Limb (tissue), 2 donors: ENCODE results near the gene EMC10.
A peak's percentile ranks its signal among the peaks of the same experiment; 100 is the strongest.

Experiments used
- DNase-seq, 2 donors: peaks; one replicate each; pipeline ENCODE4 v3.0.0-alpha.2; 2016; ENCODE audit errors: extremely low spot score in 2 of 2

EMC10 gene

DNA sequence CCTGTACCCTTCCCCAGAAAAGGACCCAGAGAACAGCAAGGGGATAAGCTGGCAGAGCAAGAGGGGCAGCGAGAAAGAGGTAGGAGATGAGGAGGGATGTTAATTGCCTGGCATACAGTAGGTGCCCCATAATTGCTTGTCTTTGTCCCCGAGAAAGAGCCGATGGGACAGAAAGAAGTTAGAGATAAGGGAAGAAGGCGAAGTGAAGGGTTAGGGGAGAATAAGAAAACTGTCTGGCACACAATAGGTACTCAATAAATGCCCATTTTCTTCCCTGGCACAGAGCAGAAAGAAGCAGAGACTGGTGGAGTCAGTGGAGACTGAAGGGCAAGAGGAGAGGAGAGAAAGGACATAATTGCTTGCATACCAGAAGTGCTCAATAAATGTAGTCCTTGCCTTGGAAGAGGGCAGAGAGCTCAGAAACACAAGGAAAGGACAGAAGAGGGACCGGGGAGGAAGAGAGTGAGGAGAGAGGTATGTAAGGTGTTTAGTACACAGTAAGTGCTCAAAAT lies 18.8 kb downstream of the EMC10 start:
- DNase-seq, result no peak

DNA sequence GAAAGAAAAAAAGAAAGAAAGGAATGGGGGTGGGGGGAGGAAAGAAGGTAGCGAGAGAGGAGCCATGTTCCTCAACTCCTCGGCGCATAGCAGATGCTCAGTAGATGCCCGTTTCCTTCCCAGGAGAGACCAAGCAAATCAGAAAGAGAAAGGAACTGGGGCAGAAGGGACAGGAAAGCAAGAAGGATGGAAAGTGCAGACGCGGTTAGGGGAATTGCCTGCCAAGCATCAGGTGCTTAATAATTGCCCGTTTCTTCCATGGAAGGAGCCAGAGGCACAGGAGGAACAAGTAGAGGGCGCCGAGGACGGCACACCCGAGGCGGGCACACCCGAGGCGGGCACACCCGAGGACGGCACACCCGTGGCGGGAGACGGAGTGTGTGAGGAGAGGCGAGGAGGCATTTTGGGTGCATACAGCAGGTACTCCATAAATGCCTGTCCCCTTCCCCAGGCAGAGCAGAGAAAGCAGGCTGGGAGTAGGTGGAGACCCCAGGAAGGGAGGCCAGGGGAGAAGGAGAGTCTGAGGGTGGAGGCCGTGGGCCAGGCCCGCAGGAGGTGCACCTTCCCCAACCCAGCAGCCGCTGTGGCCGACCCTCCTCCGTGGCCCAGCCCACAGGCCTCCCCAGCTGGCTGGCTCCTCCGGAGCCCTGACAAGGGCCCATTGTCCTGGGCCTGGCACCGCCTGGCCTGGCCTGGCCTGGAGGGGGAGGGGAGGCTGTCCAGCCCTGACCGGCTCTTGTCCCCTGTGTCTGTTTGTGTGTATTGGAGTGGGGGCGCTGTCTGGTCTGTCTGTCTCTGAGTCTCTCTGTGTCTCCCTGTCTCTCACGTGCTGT lies 20.1 kb downstream of the EMC10 start:
- DNase-seq, result peak in 1 of 2 donors; percentile 64

DNA sequence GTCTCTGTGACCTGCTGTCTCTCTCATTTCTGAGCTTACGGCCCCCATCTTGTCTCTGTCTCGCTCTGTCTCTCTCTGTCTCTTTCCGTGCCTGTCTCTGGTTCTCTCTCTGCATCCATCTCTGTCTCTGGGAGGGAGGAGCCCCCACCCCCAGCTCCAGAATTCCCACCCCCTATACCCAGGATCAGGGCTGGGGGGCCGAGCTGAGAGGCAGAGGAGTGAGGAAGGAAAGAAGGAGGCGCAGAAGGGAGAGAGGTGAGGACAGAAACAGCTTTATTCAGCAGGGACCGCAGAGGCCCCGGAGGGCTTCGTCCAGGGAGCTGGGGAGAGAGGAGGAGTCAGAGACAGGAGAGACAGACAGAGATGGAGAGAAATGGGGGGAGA lies 20.7 kb downstream of the EMC10 start:
- DNase-seq, result no peak

- DNase-seq, result no peak
Measured at GRCh38 chr19:50498219-50499056, 22.1 kb downstream of the EMC10 start.

DNA sequence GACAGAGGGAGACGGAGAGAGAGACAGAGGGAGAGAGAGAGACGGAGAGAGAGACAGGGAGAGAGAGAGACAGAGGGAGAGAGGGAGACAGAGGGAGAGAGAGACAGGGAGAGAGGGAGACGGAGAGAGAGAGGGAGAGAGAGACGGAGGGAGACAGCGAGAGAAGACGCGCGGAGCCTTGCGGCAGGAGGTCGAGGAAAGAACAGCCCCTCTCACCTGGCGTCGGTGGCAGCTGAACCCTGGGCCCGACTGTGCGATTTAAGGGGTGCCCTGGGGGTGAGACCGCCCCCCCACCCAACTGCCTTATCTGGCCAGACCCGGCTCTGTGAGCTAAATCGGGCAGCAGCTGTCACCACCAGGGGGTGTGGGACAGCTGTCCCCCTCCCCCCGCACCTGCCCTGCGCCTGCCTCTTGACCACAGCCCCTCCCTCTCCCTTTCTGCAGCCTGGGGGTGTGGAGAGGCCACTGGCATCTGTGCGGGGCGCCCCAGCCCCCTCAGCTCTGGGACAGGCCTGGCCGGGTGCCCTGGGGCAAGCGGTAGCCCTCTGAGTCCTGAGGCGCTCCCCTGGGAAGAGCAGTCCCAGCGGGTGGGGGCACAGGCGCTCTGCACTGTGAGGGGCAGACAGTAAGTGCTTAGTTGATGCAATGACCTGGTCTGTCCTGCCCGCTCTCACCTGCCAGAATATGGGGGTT lies 23.9 kb downstream of the EMC10 start:
- DNase-seq, result peak; percentile 51 to 78

GRCh38 chr19:50500753-50501151 lies 24.4 kb downstream of the EMC10 start:
- DNase-seq, result peak in 1 of 2 donors; percentile 65

DNA sequence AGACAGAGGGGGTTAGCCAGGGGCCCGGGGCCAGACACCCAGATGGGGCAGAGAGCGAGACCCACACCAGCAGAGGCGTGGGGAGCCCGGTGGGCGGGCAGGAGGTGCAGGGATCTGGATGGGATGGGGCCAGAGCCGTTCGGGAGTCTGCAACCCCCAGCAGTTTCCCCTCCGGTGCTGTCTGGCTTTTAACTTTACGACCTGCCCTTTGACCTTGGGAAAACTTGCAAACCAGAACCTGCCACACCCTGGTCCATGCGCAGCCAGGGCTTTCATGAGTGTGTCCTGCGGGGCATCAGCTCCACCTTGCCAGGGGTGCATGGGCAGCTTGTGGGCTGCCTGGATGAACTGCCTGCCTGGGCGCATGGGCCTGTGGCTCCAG lies 24.9 kb downstream of the EMC10 start:
- no peak for DNase-seq

GRCh38 chr19:50501568-50502475 lies 25.5 kb downstream of the EMC10 start:
- DNase-seq, result no peak

GRCh38 chr19:50505856-50506611 lies 29.7 kb downstream of the EMC10 start:
- no peak for DNase-seq

- DNase-seq, result no peak
Measured at GRCh38 chr19:50506700-50507099, 30.4 kb downstream of the EMC10 start.

GRCh38 chr19:50507376-50507775 lies 31.1 kb downstream of the EMC10 start:
- DNase-seq, result no peak

- no peak for DNase-seq
Measured at GRCh38 chr19:50508843-50509190, 32.5 kb downstream of the EMC10 start.

DNA sequence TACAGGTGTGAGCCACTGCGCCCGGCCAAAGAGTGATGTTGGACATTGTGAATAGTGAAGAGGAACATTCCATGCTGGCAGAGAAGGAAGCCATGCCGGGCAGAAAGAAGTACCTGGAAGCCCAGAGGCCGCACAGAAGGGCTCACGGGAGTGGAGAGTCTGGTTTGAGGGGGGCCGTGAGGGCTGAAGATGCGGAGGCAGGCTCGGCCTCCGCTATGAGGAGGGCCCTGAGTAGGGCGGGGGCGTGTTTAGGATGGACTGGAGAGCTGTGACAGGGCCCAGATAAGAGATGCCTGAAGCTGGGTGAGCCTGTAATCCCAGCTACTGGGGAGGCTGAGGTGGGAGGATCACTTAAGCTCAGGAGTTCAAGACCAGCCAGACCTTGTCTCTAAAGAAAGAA lies 33.1 kb downstream of the EMC10 start:
- no peak for DNase-seq

DNA sequence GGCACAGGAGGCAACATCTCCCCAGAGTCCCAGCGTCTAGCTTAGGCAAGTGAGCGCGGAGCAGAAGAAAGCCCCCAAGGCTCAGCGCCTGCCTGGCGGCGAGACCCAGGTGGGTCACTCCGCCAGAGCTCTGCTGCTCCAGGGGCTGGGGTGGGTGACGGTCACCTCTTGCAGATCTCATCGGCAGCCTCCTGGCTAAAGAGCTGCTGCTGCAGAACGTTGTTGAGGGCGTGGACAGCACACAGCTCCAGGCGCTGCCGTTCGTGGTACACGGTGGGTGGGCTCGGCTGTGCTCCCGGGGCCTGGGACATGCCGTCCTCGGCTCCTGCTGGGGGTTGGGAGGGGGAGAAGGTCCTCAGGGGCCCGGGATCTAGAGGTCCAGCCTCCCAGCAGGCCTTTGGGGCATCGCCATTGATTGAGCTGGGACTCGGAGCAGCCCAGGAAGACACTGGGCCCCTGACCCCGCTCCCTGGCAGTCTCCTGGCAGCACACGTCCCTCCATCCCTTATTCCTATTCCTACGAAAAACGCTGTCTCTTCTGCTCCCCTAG lies 33.9 kb downstream of the EMC10 start:
- DNase-seq, result peak in 1 of 2 donors; percentile 68

DNA sequence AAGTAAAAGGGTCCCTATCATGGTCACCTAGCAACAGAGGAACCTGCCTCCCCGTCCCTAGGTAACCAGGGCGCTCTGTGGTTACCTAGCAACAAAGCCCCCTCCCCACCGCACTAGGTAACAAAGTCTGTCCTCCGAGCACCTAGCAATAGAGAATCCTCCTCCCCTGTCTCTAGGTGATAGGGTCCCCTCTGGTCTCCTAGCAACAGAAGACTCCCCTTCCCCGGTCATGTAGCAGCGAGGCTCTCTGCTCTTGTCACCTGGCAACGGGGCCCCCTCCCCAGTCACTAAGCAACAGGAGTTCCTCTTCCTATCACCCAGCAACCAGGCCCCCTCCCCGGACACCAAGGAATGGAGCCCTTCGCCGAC lies 34.4 kb downstream of the EMC10 start:
- DNase-seq, result no peak

DNA sequence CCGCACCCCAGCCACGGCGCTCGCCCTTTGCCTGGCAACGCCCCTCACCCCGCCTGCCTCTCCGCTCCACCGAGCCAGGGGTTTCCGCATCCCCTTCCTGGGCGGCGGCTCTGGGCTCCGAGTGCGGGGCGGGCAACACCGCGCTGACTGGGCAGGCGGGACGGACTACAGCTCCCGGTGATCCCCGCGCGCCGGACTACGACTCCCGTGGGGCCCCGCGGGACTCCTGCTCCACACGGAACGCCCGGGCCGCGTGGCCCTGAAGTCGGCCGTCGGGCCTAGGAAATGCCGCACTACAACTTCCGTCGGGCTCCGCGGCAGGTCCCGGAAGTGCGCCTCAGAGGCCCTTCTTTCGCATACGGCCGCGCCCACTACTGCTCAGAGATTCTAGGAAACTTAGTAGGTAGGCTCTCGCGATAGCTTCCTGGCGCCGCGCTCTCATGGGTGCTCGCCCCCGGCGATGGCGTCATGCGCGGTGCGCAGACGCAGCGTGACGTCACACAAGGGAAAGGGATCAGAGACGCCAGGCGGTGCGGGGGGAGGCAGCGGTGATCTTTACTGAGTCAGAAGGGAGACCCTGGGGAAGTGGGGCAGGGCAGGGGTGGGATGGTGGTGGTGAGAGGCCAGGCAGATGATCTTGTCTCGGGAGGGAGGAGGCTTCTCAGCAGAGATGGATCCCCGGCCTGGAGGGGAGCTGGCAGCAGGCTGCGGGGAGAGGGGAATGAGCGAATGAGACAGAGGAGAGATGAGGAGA lies 34.9 kb downstream of the EMC10 start, which contains the start of gene JOSD2:
TSS of gene JOSD2 (minus strand) at position 123 of the 754 bp plus-strand sequence. CDS start 760 bp downstream, outside the sequence.
- DNase-seq, result peak; percentile 99

DNA sequence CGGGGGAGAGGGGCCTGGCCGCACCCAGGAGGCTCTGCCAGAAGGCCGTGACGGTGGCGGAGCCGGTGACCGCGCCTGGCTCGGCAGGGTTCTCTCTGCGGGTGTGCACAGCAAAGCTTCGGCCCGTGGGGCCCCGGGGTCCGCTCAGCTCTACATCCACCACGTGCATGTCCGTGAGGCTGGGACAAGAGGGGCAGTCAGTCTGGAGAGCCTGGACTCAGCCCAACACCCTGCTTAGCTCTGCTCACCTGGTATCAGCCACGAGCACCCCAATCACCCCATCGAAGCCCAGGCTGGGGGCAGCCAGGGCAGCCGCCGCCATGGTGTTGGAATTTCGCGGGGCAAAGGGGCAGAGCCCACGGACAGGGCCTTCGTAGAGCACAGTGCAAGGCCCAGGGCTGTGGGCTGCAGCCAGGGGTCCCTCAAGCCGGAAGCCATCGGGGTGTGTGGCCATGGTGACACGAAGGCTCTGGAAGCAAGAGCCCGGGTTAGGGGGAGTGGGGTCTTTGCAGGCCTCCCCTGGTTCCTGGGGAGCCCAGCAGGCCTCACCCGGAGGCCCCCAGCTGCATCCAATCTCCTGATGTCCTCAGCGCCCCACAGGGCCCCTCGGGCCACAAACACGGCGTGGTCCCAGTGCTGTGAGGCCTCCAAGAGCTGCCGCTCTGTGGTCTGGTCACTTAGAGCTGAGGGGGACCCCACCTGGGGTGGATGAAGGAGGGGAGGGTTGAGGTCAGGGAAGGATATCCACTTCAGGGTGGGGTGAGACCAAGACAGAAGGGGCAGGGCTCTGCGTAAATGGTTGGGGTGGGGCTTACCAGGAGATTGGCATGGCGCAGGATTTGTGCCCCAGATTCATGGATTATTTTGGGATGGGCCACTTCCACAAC lies 36.0 kb downstream of the EMC10 start:
- DNase-seq, result no peak
